Measurements from ENCODE around the gene ECSIT. TPM values are rescaled to one million over a fixed set of nuclear protein-coding genes. Genes with fewer than 3 reads are reported as not detected.

Gene ECSIT
- total RNA-seq, 3 donors from 2014 or later (not counting 1 experiment from before 2014, with no cell fraction given), result 23.6 to 24.5 (median 24.1) TPM

GRCh38 chr19:11506967-11507366 is 22.0 kb downstream of the ECSIT start:
- peaks cover 5% of the 10 kb centered on the region for H3K36me3 ChIP-seq (ENCODE audit: control insufficient read depth, insufficient read depth, low read length)
- Mint-ChIP-seq H3K4me1 (peaks cover 15 to 19% of the 10 kb centered on the region in 2 donors), H3K4me3 (peak overlapping the region; percentile 65), H3K36me3 (no peaks in the 10 kb centered on the region), H3K27ac (peak overlapping the region; percentile 58 to 88), H3K27me3 (ENCODE audit: low read depth in 2 of 2) (no peaks in the 10 kb centered on the region), H3K9me3 (no peaks in the 10 kb centered on the region)
- no peak overlapping the region for H3K27ac ChIP-seq (ENCODE audit: low read length)
- intact Hi-C loops (cut with micrococcal nuclease), result loop anchor here (10.0 kb wide), 1 partner anchor 132 kb away; the partner anchor contains the start of gene SWSAP1
- peaks cover 16% of the 10 kb centered on the region for H3K4me1 ChIP-seq (ENCODE audit: control insufficient read depth, insufficient read depth, low read length)
- 100% methylated on average over 6 of the region's 6 CpGs for WGBS (ENCODE audit: insufficient coverage)
- no peak for TF ChIP-seq CTCF (IDR thresholded peaks at IDR 0.05)
- H3K9me3 ChIP-seq (ENCODE audit: control insufficient read depth, insufficient read depth, low read length), result no peaks in the 10 kb centered on the region
- ATAC-seq (no peak), DNase-seq (no peak)
- H3K27me3 ChIP-seq (ENCODE audit: control insufficient read depth, insufficient read depth, low read length), result no peaks in the 10 kb centered on the region
- H3K4me3 ChIP-seq (ENCODE audit: low read length), result no peak overlapping the region

GRCh38 chr19:11506101-11506555 is 22.8 kb downstream of the ECSIT start:
- DNase-seq, result no peak
- intact Hi-C loops (cut with micrococcal nuclease), result loop anchor here (10.0 kb wide), 1 partner anchor 131 kb away; the partner anchor contains the start of gene SWSAP1
- peak overlapping the region; percentile 88 to 92 for H3K27ac Mint-ChIP-seq

GRCh38 chr19:11505504-11506100 is 23.3 kb downstream of the ECSIT start, which contains the start of gene ZNF653:
TSS of gene ZNF653 (minus strand) at chr19:11505839. CDS start at chr19:11505786, 53 bp downstream.
- Mint-ChIP-seq H3K36me3 (no peaks in the 10 kb centered on the region), H3K9me3 (no peaks in the 10 kb centered on the region), H3K27me3 (ENCODE audit: low read depth in 2 of 2) (no peaks in the 10 kb centered on the region), H3K27ac (peak within 1 kb of the TSS; percentile 88 to 92), H3K4me1 (peaks cover 15 to 16% of the 10 kb centered on the region in 2 donors), H3K4me3 (peak within 1 kb of the TSS; percentile 95)
- no peak for TF ChIP-seq CTCF (IDR thresholded peaks at IDR 0.05)
- under 1% methylated on average over 65 of the region's 65 CpGs for WGBS (ENCODE audit: insufficient coverage)
- DNase-seq, result peak; percentile 94 to 98
- peak within 1 kb of the TSS; percentile 78 for H3K27ac ChIP-seq (ENCODE audit: low read length)
- no peaks in the 10 kb centered on the region for H3K9me3 ChIP-seq (ENCODE audit: control insufficient read depth, insufficient read depth, low read length)
- intact Hi-C loops (cut with micrococcal nuclease), result loop anchor here (1.0 to 10.0 kb wide), 3 partner anchors 24 to 159 kb away; partner anchors contain the start of genes CCDC159, ECSIT, SWSAP1 and TMEM205
- ATAC-seq, result peak; percentile 64 to 83 (median 68)
- H3K4me3 ChIP-seq (ENCODE audit: low read length), result peak within 1 kb of the TSS; percentile 40
- H3K27me3 ChIP-seq (ENCODE audit: control insufficient read depth, insufficient read depth, low read length), result no peaks in the 10 kb centered on the region
- H3K4me1 ChIP-seq (ENCODE audit: control insufficient read depth, insufficient read depth, low read length), result peaks cover 16% of the 10 kb centered on the region
- H3K36me3 ChIP-seq (ENCODE audit: control insufficient read depth, insufficient read depth, low read length), result no peaks in the 10 kb centered on the region

More at GRCh38 chr19:11506101-11506555, 22.8 kb downstream of the ECSIT start:
- H3K9me3 Mint-ChIP-seq, result no peaks in the 10 kb centered on the region
- H3K36me3 Mint-ChIP-seq, result no peaks in the 10 kb centered on the region
- Histone ChIP-seq H3K4me1 (ENCODE audit: control insufficient read depth, insufficient read depth, low read length) (peaks cover 16% of the 10 kb centered on the region), H3K4me3 (ENCODE audit: low read length) (peak overlapping the region; percentile 40), H3K9me3 (ENCODE audit: control insufficient read depth, insufficient read depth, low read length) (no peaks in the 10 kb centered on the region), H3K27ac (ENCODE audit: low read length) (peak overlapping the region; percentile 4), H3K27me3 (ENCODE audit: control insufficient read depth, insufficient read depth, low read length) (no peaks in the 10 kb centered on the region), H3K36me3 (ENCODE audit: control insufficient read depth, insufficient read depth, low read length) (peaks cover under 1% of the 10 kb centered on the region)
- peaks cover 15 to 18% of the 10 kb centered on the region in 2 donors for H3K4me1 Mint-ChIP-seq
- H3K27me3 Mint-ChIP-seq (ENCODE audit: low read depth in 2 of 2), result no peaks in the 10 kb centered on the region
- ATAC-seq, result peak; percentile 7 to 11 (median 10)
- WGBS (ENCODE audit: insufficient coverage), result 27% methylated on average over 20 of the region's 20 CpGs
- no peak for TF ChIP-seq CTCF (IDR thresholded peaks at IDR 0.05)
- H3K4me3 Mint-ChIP-seq, result peak overlapping the region; percentile 95
